HEK293T (cell line): ENCODE data around the gene NPRL2.

Experiments
- CTCF ChIA-PET: fragments of 350-600 bp; formaldehyde crosslinking; extraction: SDS; loops from one replicate; lab custom pipeline; 2021; ENCODE audit warnings: antibody characterized with exemption, inconsistent platforms; lab: Yijun Ruan, JAX
- POLR2A ChIA-PET: fragments of 350-600 bp; formaldehyde crosslinking; extraction: SDS; loops from one replicate; lab custom pipeline; 2020; ENCODE audit warnings: antibody characterized with exemption, inconsistent platforms; lab: Yijun Ruan, JAX
- DNase-seq: peaks from one replicate; pipeline ENCODE4 v3.0.0; 2012; ENCODE audit warnings: mixed read lengths; ENCODE audit errors: extremely low spot score
- ARNT ChIP-seq: fragments of 450-650 bp; IDR thresholded peaks from 2 replicates; pipeline ENCODE4 v1.6.1; 2017; ENCODE audit warnings: mild to moderate bottlenecking
- BHLHE40 ChIP-seq: fragments of 450-650 bp; IDR thresholded peaks from 2 replicates; pipeline ENCODE4 v1.6.1; 2016; ENCODE audit warnings: mild to moderate bottlenecking, moderate library complexity, borderline replicate concordance
- CTBP1 ChIP-seq: fragments of 450-650 bp; IDR thresholded peaks from 2 replicates; pipeline ENCODE4 v1.6.1; 2016; ENCODE audit warnings: borderline replicate concordance
- ELF4 ChIP-seq: fragments of 450-650 bp; IDR thresholded peaks from 2 replicates; pipeline ENCODE4 v1.6.1; 2017; ENCODE audit warnings: antibody characterized with exemption
- FOXA1 ChIP-seq: fragments of 450-650 bp; IDR thresholded peaks from 2 replicates; pipeline ENCODE4 v1.6.1; 2016; ENCODE audit warnings: mild to moderate bottlenecking
- FOXK2 ChIP-seq: fragments of 450-650 bp; IDR thresholded peaks from 2 replicates; pipeline ENCODE4 v1.6.1; 2016; ENCODE audit warnings: mild to moderate bottlenecking
- FOXM1 ChIP-seq: fragments of 450-650 bp; IDR thresholded peaks from 2 replicates; pipeline ENCODE4 v1.6.1; 2017; ENCODE audit warnings: mild to moderate bottlenecking, borderline replicate concordance
- HDGF ChIP-seq: fragments of 450-650 bp; IDR thresholded peaks from 2 replicates; pipeline ENCODE4 v1.6.1; 2017; ENCODE audit warnings: antibody characterized with exemption, borderline replicate concordance
- L3MBTL2 ChIP-seq: fragments of 450-650 bp; conservative IDR thresholded peaks from 2 replicates; pipeline ENCODE4 v1.6.1; 2016; ENCODE audit warnings: mild to moderate bottlenecking
- LEF1 ChIP-seq: fragments of 450-650 bp; IDR thresholded peaks from 2 replicates; pipeline ENCODE4 v1.6.1; 2017; ENCODE audit warnings: mild to moderate bottlenecking, borderline replicate concordance
- NFRKB ChIP-seq: fragments of 450-650 bp; IDR thresholded peaks from 2 replicates; pipeline ENCODE4 v1.6.1; 2016; ENCODE audit warnings: mild to moderate bottlenecking, moderate library complexity
- PKNOX1 ChIP-seq: fragments of 450-650 bp; IDR thresholded peaks from 2 replicates; pipeline ENCODE4 v1.6.1; 2016
- SP1 ChIP-seq: fragments of 450-650 bp; IDR thresholded peaks from 2 replicates; pipeline ENCODE4 v1.6.1; 2017
- SUZ12 ChIP-seq: fragments of 450-650 bp; IDR thresholded peaks from 2 replicates; pipeline ENCODE4 v1.6.1; 2016; ENCODE audit warnings: mild to moderate bottlenecking
- TARDBP ChIP-seq: fragments of 450-650 bp; IDR thresholded peaks from 2 replicates; pipeline ENCODE4 v1.6.1; 2016
- ZNF384 ChIP-seq: fragments of 450-650 bp; IDR thresholded peaks from 2 replicates; pipeline ENCODE4 v1.6.1; 2016

NPRL2 gene

GRCh38 chr3:50378757-50379156, 28.2 kb upstream of the NPRL2 start:
- TF ChIP-seq ARNT (no peak), SUZ12 (no peak), BHLHE40 (no peak), LEF1 (no peak), FOXA1 (no peak), HDGF (no peak), ELF4 (no peak), PKNOX1 (no peak), TARDBP (no peak), CTBP1 (no peak), FOXK2 (no peak), SP1 (no peak), ZNF384 (no peak), NFRKB (no peak), L3MBTL2 (no peak), FOXM1 (no peak)
- DNase-seq = no peak
- POLR2A ChIA-PET = no interaction called here
- CTCF ChIA-PET = no interaction called here

- ChIA-PET POLR2A (interaction anchor here (1.0 kb wide), 1 partner anchor 41 kb away, joined by 3 read pairs; no protein-coding TSS in a partner anchor), CTCF (no interaction called here)
- TF ChIP-seq TARDBP = no peak
- TF ChIP-seq HDGF = no peak
- no peak for TF ChIP-seq SUZ12
- no peak for TF ChIP-seq NFRKB
- TF ChIP-seq ZNF384 = no peak
- TF ChIP-seq CTBP1 = no peak
These were observed 27.4 kb upstream of the NPRL2 start for GRCh38 chr3:50378024-50378423.

GRCh38 chr3:50375258-50375931, 24.8 kb upstream of the NPRL2 start:
- POLR2A ChIA-PET = interaction anchor here (1.0 kb wide), 1 partner anchor 48 kb away, joined by 3 read pairs; the partner anchor contains the start of gene TUSC2
- CTCF ChIA-PET = no interaction called here
- peak; percentile 26 for DNase-seq
- TF ChIP-seq NFRKB (no peak), CTBP1 (no peak)

More at GRCh38 chr3:50378024-50378423, 27.4 kb upstream of the NPRL2 start:
- DNase-seq = no peak

DNA sequence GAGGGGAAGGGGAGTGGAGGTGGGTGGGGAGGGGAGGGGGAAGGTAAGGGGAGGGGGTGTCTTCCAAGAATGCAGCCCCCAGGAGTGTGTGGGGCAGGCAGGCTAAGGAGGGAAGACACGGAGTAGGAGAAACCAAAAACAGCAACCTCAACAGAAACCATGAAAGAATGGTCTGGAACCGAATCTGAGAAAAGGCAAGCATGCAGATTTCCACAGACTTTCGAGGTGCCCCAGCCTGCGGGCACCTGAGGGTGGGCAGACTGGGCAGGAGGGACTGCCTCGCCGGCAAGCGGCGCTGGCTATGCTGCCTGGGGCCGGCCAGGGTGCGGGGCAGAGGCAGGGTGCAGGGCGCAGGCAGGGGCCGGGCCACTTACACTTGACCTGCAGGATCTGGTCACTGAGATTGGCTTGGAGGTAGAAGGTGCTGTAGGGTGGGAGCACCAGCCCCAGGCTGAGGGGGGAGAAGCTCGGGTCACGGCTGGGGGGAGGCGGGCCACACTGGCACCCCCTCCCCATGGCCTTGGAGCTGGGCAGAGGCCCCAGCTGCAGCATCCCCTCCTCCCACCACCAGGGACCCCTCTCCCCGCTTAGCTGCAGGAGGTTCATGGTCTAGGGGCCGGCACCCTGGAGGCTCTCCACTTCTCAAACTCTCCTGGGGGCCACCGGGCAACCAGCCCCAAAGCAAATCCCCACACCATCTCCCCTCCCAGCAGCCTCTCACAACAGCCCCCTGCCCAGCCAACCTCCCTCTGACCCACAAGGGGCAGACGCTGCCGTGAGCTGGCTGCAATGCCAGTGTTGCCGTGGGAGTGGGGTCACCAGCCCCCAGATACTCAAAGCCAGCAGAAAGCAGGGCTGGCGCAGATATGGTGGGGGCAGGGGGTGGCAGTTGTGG, 24.0 kb upstream of the NPRL2 start:
- CTCF ChIA-PET = no interaction called here
- DNase-seq = no peak
- POLR2A ChIA-PET = interaction anchor here (1.0 kb wide), 1 partner anchor 47 kb away, joined by 3 read pairs; the partner anchor contains the start of gene TUSC2
- TF ChIP-seq BHLHE40 = no peak
- no peak for TF ChIP-seq FOXK2
- no peak for TF ChIP-seq HDGF
- no peak for TF ChIP-seq LEF1
- TF ChIP-seq TARDBP = no peak
- TF ChIP-seq PKNOX1 = no peak
- no peak for TF ChIP-seq CTBP1
- no peak for TF ChIP-seq L3MBTL2
- TF ChIP-seq NFRKB = no peak
- no peak for TF ChIP-seq FOXM1
- no peak for TF ChIP-seq FOXA1
- no peak for TF ChIP-seq ARNT
- TF ChIP-seq ELF4 = no peak
- TF ChIP-seq SP1 = no peak
- no peak for TF ChIP-seq SUZ12
- TF ChIP-seq ZNF384 = no peak

DNA sequence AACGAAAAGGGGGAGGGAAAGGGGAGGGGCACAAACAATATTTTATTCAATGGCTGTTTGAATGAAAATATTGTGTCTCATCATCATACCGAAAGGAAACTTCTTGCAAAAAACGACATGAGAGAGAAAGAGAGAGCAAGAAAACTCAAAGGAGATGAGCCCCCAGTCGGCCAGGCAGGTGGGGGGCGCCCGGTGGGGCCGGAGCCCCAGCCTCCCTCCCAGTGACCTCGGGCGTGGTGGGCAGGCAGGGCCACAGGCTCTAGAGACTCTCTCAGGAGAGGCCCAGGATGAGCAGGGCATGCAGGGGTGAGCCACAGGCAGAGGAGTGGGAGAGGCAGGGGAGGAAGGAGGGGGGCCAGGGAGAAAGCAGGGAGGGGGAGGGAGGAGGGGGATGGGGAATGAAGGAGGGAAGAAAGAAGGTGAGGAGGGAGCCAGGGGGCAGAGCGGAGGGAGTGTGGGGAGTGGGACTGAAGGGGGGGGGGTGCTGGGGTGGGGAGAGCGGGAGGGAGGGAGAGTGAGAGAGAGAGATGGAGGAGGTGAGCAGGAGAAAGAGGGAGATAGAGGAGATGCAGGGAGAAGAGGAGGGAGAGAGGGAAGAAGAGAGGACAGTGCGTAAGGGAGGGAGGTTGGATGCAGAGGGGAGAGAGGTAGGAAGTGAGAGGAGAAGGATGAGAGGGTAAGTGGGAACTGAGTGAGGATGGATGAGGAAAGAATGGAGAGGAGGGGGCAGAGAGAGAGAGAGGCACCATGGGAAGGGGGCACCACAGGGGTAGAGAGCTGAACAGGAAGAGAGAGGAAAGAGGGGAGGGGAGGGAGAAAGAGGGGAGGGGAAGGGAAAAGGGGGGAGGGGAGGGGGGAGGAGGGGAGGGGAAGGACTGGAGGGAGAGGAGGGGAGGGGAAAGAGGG, 22.8 kb upstream of the NPRL2 start:
- TF ChIP-seq PKNOX1 = no peak
- TF ChIP-seq ELF4 = no peak
- no peak for TF ChIP-seq FOXK2
- no peak for TF ChIP-seq TARDBP
- no peak for TF ChIP-seq FOXA1
- no peak for TF ChIP-seq NFRKB
- TF ChIP-seq ARNT = no peak
- TF ChIP-seq L3MBTL2 = no peak
- no peak for TF ChIP-seq SP1
- no peak for TF ChIP-seq ZNF384
- no peak for TF ChIP-seq HDGF
- TF ChIP-seq CTBP1 = no peak
- no peak for TF ChIP-seq FOXM1
- no peak for TF ChIP-seq LEF1
- TF ChIP-seq SUZ12 = no peak
- ChIA-PET CTCF (no interaction called here), POLR2A (no interaction called here)
- no peak for DNase-seq
